LNCAP (cell line): ENCODE measurements around the gene PMIS2.

ENCODE experiments used
- TF ChIP-seq, protein P1 (sequence below): fragments of 450-650 bp; IDR thresholded peaks from 2 replicates; pipeline ENCODE4 v1.5.1; 2017; ENCODE audit warnings: mild to moderate bottlenecking

PMIS2 gene

DNA sequence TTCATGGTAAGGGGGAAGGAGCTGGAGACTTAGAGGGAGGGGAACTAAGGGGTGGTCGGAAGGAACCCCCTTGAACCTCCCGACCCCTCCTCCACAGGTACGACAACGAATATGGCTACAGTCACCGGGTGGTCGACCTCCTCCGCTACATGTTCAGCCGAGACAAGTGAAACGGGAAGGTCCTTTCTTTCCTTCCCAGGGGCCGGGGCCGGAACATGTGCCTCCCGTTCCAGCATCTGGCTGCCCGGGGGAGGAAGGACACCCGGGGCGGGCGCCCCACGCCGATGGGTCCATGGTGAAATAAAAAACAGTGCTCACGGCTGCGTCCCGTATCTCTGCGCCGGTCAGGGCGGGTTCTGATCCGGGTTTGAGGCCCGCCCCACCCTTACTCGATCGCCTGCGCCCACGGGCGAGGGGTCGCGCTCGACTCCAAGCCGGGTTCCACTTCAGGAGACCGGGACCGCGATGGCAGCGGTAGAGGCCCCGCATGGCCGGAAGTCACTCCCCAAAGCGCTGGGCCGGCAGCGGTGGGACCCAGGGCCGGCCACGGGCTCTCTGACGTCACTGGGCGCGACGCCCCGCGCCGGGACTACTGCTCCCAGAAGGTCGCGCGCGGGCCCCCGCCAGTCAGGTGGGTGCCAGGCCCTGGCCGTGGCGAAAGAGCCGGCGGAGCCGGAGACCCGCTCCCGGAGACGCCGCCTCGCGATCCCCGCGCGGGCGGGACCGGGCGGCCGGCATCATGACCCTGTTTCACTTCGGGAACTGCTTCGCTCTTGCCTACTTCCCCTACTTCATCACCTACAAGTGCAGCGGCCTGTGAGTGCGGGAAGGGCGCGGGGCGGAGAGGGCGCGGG, 40.7 kb upstream of the PMIS2 start, which contains the start of gene TMEM147:
Gene TMEM147, plus strand, starts transcription at position 626 of the 854 bp plus-strand sequence. Its CDS starts 114 bp downstream, at position 740.
- TF ChIP-seq, protein P1, sequence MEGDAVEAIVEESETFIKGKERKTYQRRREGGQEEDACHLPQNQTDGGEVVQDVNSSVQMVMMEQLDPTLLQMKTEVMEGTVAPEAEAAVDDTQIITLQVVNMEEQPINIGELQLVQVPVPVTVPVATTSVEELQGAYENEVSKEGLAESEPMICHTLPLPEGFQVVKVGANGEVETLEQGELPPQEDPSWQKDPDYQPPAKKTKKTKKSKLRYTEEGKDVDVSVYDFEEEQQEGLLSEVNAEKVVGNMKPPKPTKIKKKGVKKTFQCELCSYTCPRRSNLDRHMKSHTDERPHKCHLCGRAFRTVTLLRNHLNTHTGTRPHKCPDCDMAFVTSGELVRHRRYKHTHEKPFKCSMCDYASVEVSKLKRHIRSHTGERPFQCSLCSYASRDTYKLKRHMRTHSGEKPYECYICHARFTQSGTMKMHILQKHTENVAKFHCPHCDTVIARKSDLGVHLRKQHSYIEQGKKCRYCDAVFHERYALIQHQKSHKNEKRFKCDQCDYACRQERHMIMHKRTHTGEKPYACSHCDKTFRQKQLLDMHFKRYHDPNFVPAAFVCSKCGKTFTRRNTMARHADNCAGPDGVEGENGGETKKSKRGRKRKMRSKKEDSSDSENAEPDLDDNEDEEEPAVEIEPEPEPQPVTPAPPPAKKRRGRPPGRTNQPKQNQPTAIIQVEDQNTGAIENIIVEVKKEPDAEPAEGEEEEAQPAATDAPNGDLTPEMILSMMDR, result no peak

DNA sequence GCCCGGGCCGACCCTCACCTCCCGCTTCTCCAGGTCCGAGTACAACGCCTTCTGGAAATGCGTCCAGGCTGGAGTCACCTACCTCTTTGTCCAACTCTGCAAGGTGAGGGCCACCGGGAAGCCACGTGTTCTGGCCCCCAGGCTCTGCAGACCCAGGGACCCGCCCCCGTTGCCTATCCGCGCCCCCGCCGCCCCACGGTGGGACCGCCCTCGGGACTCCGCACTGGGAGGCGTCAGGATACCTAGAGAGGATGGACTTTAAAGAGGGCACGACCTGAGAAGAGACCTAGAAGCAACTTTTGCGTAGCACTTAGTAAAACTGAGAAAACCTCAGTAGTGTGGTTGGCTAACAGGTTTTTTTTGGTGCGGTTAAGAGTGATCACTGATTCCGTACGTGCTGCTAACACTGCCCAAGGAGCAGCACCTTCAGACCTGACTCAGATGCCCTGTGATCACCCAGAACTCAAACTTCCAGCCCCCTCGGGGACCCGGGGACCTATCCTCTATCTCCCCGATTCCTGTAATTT, 40.1 kb upstream of the PMIS2 start:
- TF ChIP-seq, protein P1, result no peak

DNA sequence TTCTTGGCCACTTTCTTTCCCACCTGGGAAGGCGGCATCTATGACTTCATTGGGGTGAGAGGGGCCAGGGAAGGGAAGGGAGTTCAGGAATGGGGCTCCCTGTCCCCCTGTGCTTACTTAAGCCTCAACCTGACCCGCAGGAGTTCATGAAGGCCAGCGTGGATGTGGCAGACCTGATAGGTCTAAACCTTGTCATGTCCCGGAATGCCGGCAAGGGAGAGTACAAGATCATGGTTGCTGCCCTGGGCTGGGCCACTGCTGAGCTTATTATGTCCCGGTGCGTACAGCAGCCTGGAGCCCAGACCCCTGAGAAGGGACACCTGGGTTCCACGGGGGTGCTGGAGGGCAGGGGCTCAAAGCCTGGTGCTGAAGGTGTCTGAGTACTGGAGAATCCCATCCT, 39.4 kb upstream of the PMIS2 start:
- TF ChIP-seq, protein P1, result no peak

DNA sequence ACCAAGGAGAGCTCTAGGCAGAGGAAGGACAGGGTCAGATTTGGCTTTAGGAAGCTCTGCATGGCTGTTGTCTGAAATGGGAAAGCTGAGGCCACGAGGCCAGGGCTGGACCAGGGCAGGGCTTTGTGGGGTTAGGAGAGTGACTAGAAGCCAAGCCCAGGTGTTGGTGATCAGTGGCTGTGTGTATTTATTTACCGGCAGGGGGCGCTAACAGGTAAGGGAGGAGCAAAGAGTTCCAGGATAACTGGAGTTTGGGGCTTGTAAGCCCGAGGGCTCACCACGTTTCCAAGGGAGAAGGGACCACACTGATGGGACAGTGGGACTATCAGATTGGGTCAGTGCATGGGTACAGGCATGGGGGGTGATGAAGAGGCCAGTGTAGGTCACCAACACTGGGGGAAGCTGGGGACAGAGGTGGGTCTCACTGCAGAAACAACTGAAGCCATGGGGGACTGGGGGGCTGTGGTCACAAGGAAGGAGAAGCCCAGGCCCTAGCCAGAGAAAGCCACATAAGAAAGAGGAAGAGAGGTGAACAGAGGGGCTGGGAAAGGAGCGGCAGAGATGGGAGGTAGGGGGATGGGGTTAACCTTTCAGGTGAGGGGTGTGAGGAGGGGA, 36.7 kb upstream of the PMIS2 start:
- TF ChIP-seq, protein P1, result peak; percentile 78

DNA sequence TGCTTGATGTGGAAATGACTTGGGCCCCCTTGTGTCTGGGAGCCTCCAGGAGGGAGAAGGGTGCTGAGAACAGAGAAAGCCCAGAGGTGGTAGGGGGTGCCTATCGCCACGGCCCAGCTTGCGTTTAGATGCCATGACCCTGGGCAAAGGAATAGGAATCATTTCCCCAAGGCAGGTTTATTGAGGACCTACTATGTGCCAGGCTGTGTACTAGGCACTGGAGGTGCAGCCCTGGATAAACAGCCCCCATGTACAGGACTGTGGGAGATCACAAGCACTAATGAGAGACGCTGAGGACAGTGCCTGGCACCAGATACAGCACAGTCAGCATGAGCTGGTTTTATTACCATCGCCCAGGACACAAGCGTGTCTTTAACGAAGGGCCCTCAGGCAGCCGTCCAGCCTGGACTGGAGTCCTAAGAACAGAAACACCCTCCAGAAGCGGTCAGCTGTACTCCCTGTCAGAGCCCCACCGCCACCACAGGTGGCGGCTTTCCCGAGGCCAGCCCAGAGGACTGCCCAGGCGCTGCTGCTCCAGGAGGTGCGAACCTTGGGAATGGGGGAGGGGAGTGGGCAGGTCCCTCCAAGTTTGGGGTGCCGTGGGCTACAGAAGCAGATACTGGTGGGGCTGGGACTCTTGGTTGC, 36.0 kb upstream of the PMIS2 start:
- TF ChIP-seq, protein P1, result no peak

DNA sequence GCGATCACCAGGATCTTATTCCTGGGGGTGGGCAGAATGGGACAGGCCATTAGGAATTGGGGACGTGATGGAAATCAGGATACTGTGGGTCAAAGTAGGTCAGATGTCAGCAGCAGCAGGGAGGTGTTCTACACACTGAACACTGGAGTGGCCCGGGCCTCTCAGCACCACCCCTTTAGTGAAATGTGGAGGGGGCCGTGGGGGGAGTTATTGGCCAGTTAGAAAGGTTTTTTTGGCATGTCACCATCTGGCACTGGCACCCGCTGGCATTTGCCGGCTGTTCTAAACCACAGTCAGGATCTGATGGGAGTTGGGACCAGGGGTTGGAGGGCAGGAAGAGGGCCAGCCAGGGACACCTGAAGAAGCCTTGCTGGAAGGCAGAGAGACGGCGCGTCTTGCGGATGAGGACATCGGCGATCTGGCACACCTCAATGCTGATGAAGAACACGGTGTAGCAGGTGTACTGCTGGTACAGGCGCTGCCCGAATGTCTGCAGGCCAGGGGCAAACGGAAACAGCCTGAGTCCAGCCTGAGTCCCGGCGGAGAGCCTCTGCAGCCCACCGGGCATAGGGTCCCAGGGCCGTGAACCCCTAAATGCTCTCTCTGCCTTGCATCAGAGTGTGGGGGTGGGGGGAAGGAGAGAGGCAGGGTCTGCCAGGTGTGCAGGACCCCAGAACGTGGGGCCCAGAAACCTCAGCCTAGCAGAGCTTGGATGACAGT, 34.7 kb upstream of the PMIS2 start:
- TF ChIP-seq, protein P1, result no peak
